SW 1271 (cell line): ENCODE data around the gene GGA1.
"Not testable (repeated sequence)": the region's sequence is repeated elsewhere in the genome, so short reads cannot be mapped to it uniquely, and the experiment has no call there.

ENCODE experiments used
- DNase-seq, 2 experiments: peaks; one replicate each; lab custom pipeline; 2025; lab: John Stamatoyannopoulos, UW

Gene GGA1

DNA sequence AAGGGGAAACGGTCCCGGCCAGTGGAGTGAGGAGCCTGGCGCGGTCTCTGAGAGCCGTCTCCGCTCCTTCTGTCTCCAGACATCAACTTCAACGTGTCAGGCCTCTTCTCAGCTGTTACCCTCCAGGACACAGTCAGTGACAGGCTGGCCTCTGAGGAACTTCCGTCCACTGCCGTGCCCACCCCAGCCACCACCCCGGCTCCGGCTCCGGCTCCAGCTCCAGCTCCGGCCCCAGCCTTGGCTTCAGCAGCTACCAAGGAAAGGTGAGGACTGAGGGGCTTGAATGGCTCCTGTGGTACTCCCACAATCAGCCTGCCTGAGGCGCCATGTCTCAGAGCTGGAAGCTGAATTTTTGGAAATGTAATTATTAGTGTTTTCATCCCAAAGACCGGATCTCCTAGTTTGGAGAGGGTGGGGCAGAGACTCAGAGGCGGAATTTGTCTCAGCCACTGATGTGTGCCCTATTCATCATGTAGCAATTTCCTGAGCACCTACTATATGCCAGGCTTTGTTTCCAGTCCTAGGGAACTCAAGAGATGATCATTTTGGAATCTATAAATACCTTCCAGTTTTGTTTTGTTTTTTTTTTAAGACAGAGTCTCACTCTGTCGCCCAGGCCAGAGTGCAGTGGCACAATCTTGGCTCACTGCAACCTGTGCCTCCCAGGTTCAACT, 42.0 kb downstream of the GGA1 start:
- DNase-seq = no peak

DNA sequence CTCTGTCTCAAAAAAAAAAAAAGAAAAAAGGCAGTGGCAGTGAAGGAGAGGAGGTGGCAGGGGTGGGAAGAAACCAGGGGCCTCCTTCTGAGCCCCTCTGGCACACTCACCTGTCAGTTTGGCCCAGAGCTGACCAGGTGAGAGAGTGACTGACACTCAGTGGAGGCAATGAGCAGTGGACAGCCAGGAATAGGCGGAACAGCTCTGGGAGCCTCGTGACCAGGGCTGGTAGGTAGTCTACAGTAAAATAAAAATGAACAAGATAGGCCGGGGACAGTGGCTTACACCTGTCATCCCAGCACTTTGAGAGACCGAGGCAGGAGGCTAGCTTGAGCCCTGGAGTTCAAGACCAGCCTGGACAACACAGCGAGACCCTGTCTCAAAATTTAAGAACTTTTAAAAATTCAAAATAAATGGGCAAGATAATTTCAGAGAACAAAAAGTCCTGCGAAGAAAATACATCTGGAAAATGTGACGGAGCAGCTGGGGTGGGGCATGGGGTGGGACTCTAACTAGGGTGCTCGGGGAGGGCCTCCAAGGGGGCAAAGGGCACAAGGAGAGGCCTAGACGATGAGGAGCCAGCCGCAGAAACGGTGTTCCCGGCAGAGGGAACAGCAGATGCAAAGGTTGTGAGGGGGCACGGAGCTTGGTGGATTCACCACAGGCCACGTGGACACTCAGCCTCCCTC, 46.1 kb downstream of the GGA1 start:
- no peak for DNase-seq

DNA sequence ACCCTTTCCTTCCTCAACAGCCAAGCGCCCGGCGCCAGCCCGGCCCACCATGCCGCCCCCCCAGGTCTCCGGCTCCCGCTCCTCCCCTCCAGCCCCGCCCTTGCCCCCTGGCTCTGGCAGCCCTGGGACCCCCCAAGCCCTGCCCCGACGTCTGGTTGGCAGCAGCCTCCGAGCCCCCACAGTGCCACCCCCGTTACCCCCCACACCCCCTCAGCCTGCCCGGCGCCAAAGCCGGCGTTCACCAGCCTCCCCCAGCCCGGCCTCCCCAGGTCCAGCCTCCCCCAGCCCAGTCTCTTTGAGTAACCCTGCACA, 46.6 kb downstream of the GGA1 start:
- DNase-seq = no peak

DNA sequence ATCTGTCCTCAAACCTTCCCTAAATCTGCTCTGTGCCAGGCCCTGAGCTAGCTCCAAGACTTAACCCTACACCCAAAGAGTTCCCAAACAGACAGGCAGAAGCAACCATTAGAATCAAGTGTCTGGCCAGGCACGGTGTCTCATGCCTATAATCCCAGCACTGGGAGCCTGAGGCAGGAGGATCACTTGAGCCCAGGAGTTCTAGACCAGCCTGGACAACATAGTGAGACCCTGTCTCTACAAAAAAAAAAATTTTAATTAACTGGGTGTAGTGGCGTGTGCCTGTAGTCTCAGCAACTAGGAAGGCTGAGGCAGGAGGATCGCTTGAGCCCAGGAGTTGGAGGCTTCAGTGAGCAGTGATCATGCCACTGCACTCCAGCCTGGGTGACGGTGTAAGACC, 47.9 kb downstream of the GGA1 start:
- not testable (repeated sequence) for DNase-seq

DNA sequence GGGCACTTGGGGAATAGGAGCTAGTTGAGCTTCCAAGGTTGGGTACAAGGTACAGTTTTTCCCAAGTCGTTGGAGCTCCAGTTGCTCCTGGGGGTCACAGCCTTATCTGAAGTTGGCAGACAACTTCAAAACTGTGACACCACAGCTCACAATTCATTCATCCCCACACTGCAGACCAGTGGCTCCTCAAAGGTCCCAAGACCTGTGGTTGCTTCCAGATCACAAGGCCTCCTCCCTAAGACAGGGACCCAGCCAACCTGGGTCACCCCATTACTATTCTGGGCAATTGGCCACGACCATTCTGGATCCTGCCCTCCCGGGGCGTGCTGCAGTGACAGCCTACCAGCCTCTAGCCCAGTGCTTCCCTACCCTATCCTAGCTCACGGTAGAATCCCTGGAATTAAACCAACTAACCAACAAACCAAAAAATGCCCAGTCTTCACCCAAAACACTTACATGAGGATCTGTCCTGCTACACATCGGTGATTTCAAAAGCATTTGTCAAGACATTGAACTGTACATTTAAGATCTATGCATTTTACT, 49.0 kb downstream of the GGA1 start:
- no peak for DNase-seq

DNA sequence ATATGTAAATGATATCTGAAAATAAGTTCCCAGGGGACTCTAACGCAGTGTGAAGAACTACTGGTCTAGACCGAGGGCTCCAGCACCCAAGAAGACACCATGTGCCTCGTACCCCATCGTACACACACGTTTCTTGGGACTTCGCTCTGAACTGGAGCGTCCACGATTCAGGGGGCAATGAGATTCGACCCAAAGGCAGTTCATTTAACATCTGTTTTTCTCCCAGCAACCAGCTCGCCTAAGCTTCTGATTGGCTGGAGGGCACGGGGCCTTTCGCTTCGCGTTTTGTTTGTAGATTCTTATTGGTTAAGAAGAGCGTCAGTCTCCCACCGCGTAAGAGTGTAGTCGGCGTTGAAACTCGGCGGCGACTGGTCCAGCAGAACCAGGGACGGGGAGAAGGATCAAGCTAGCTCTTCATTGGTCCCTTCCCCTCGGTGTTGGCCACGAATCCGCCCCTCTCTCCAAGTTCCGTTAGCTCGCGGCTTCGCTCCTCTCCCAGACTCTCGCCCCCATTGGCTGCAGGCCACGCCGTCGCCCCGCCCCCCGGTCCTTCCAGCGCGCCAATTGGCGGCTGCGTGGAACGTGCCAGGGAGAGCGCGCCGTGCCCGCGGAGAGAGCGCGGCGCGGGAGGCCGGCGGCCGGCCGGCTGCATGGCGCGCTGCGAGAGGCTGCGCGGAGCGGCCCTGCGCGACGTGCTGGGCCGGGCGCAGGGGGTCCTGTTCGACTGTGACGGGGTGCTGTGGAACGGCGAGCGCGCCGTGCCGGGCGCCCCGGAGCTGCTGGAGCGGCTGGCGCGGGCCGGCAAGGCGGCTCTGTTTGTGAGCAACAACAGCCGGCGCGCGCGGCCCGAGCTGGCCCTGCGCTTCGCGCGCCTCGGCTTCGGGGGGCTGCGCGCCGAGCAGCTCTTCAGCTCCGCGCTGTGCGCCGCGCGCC, 49.8 kb downstream of the GGA1 start, which contains the start of gene PDXP:
Gene PDXP (plus strand): TSS at position 591 of the 933 bp plus-strand sequence. CDS start 60 bp downstream, at position 651.
- peak; percentile 96 to 98 for DNase-seq

DNA sequence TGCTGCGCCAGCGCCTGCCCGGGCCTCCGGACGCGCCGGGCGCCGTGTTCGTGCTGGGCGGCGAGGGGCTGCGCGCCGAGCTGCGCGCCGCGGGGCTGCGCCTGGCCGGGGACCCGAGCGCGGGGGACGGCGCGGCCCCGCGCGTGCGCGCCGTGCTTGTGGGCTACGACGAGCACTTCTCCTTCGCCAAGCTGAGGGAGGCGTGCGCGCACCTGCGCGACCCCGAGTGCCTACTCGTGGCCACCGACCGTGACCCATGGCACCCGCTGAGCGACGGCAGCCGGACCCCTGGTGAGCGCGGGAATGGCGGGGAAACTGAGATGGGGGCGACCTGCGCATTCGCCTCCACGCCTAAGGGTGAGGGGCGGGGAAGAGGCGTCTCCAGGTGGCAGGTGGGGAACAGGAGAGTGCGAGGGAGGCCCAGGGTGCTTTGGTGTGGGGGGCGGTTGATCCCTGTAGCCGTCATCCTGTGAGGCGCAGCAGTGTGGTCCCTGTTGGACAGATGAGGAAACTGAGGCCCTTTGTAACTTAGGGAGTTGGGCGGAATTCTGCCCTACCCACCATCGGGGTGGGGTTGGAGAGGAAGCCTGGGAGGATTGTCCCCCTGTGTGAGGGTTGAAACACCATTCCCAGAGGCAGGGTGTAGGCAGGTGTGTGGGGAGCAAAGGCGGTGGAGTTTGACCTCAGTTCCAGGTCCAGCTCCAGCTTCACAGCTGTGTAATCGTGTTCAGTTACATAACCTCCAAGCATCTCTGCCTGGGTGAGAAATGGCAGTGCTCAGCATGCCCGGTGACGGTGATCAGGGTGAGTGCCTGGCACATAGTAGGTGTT, 50.6 kb downstream of the GGA1 start:
- no peak for DNase-seq

DNA sequence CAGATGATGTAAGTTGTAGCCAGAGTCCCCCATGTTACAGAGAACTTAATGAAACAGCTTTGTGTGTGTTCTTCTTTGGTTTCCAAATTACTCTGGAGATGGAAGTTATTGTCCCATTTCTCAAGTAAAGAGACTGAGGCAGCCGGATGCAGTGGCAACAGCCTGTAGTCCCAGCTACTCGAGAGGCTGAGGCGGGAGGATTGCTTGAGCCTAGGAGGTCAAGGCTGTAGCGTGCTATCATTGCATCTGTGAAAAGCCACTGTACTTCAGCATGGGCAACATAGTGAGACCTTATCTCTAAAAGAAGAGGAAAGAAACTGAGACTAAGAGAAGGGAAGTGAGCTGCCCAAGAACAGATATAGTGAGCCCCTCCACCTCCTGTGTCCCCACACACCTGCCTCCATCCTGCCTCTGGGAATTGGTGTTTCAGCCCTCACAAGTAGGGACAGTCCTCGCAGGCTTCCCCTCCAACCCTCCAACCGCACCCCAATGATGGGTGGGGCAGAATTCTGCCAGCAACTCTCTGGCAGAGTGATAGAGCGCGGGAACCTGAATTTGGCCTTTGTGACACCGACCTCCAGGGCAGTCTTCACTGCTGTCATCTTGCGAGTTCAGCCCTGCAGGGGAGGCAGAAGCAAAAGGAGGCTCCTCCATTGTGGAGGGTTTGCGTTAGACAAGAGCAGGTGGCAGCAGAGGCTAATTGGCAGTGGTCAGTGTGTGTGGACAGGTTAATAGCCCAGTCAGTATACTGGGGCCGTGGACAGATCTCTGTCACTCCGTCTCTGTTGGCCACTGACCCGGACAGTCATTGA, 51.5 kb downstream of the GGA1 start:
- DNase-seq = no peak

DNA sequence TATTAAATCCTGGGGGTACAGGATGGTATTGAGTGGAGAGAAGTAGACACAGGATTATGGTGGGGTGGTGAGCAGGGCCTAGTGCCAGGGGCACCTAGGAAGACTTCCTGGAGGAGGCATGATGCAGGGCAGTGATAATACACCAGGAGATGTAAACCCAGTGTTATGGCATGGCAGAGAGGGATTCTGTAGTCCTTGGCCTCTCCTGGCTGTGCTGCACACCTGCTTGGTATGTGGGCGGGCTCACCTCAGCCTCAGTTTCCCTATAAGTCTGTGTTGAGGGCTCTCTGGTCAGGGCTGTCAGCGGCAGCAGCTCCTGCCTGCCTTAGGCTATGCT, 52.0 kb downstream of the GGA1 start:
- no peak for DNase-seq

DNA sequence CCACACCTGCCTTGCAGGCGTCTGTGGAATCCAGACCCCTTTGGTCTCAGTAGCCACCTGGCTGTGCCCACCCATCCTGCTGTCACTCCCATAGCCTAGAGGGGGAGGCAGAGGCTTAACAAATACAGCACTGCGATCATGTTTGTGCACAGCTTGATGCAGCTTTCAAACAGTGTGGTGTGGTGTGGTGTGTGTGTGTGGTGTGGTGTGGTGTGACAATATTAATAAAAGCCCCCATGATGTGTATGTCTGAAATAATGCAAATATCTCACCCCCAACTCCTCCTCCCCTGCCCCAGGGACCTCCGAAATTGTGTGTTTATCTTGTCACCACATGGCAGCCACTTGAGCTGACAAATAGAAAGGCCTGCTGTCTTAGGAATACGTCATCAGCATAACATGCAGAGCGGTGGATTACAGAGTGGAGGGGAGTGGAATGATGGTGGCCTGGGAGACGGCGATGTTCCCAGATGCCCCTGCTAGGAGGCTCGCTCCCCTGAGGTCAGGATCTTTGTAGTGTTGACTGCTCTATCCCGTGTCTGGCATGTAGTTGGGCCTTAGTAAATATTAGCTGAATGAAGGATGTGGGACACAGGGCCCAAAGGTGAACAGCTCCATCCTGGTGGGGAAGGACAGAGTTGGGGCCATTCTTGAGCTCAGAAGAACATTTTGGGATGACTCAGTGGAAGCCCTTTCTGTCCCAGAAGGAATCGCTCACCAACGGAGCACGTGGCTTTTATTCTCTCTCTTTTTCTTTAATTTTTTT, 52.7 kb downstream of the GGA1 start:
- DNase-seq = peak in 1 of 2 experiments; percentile 2

DNA sequence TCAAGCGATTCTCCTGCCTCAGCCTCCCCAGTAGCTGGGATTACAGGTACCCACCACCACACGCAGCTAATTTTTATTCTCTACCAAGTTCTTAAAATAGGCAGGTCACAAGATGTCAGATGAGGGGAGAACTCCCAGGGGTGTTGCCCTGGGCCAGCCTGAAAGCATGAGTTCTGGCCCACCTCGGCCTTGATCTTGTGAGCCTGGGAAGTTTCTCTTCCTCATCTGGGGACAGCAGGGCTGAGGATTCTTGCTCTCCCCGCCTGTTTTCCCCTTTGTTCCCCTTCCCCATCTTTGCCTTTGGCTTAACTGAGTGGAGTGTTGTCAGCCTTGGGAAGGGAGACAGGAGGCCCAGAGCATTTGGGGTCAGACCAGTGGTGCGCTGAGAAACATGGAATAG, 53.4 kb downstream of the GGA1 start:
- DNase-seq = no peak

DNA sequence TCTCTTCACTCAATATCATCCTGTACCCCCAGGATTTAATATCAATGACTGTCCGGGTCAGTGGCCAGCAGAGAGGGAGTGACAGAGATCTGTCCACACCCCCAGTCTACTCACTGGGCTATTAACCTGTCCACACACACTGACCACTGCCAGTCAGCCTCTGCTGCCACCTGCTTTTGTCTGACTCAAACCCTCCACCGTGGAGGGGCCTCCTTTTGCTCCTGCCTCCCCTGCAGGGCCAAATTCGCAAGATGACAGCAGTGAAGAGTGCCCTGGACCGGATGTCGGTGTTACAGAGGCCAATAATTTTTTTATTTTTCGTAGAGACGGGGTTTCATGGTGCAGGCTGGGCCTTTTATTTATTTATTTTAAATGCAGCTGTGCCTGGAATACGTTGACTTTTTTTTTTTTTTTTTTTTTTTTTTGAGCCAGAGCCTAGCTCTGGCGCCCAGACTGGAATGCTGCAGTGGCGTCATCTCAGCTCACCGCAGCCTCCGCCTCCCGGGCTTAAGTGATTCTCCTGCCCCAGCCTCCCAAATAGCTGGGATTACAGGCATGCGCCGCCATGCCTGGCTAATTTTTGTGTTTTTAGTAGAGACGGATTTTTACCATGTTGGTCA, 55.0 kb downstream of the GGA1 start:
- DNase-seq = no peak

DNA sequence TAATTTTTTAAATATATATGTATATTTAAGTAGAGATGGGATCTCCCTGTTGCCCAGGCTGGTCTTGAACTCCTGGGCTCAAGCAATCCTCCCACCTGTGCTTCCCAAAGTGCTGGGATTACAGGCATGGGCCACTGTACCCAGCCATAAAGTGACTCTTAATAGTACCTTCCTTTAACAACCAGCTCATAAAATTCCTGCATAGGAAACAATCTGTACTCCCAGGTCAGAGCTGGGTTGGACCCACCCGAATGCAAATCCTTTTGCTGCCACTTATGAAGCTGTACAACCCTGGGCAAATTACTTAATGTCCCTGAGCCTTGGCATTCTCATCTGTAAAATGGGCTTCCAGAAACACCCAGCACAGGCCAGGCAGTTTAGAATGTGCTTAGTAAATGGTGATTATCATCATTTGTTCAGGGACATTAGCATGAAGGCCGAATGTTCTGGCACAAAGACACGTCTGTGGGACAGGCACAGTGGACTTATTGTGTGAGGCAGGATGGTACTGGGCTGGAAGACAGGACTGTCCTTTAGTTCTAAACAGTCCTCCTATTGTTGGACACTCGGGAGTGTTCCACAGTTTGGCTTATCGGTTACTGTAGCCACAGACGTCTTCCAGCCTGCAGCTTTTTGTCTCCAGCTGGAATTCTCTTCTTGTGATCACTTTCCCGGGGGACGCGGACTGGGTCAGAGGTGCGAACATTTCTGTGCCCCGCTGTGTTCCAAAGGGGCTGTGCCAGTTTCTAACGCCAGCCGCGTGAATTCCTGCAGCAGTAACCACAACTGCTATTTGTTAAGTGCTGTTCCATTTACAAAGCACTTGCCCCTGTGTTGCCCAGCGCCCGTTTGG, 55.8 kb downstream of the GGA1 start:
- no peak for DNase-seq

DNA sequence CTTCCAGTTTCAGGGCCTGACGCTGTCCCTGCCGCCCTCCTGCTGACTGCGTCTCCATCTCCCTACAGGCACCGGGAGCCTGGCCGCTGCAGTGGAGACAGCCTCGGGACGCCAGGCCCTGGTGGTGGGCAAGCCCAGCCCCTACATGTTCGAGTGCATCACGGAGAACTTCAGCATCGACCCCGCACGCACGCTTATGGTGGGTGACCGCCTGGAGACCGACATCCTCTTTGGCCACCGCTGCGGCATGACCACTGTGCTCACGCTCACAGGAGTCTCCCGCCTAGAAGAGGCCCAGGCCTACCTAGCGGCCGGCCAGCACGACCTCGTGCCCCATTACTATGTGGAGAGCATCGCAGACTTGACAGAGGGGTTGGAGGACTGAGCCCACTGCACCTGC, 56.9 kb downstream of the GGA1 start:
- DNase-seq = no peak

DNA sequence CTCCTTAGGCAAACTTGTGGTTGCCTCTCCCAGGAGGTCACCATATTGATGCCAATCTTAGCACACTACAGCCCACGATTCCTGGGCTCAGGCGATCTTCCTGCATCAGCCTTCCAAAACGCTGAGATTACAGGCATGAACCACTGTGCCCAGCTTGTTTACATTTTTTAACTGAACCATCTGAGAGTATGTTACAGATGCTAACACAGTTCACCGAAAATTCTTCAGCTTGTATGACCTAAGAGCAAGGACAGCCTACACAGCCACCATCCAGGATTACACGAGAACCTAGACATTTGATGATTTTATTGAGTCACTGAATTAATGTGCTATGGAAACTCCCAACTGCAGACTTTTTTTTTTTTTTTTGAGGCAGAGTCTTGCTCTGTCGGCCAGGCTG, 61.0 kb downstream of the GGA1 start:
- no peak for DNase-seq

DNA sequence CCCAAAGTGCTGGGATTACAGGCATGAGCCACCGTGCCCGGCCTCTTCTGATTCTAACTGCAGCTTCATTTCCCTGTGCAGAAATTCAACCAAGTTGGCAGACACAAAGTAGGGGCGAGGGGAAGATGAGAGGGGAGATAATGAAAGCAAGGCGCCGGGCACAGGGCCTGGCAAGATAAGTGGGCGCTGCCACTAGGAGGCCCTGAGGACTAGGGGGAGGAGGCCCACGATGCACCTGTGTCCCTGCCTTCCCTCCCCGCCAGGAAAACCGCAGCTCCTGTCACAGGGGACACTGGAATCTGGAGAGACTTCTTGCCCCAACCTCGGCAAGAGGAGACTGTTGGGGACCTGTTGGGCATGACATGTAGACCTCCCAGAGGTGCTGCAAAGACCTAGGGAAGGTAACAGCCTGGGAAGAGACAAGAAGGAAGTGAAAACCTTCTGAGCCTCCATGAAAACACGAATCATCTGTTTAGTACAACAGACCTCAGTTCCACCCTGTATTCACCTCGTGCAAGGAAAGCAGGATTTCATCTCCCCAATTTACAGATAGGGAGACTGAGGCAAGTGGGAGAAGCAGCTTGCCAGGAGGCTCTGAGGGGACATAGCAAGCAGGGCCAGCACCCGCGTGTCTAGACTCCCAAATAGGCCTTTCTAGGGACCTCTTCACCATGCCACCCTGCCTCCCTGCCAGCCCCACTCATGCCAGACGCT, 63.7 kb downstream of the GGA1 start:
- DNase-seq = no peak

DNA sequence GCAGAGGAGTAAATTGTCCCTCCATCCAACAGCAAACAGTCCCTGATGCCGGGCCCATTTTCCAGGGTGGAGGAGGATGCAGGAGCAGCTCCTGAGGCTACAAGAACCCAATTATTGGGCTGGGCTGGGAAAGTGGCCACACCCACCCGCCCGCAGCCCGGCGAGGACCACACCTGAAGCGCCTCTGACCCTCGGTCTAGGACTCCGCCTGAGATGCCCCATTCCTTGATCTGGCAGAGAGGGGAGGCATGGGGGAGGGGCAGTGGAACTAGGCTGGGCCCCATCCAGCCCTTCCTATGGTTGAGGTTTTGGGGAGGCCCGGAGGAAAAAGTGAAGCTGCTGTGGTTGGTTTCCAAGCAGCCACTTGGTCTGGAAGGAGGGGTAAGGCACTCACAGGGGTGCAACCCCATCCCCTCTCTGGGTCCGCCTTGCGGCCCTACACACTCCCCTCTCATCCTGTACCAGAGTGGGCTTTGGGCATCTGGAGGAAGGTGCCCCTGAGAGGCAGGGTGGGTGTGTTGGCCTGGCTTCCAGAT, 64.4 kb downstream of the GGA1 start:
- DNase-seq = no peak

DNA sequence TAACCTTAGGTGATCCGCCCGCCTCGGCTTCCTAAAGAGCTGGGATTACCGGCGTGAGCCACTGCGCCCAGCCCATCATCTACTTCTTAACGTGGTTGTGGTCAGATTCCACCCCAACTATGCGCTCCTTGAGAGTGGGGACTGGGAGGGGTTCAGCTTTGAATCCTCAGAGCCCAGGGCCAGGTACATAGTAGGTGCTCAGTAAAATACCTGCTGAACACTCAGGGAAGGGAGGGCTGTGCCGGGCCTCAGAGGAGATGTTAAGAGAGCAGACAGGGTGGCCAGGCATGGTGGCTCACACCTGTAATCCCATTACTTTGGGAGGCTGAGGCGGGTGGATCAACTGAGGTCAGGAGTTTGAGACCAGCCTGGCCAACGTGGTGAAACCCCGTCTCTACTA, 65.6 kb downstream of the GGA1 start:
- no peak for DNase-seq
